ENCODE data around the gene SRD5A2.

DNA sequence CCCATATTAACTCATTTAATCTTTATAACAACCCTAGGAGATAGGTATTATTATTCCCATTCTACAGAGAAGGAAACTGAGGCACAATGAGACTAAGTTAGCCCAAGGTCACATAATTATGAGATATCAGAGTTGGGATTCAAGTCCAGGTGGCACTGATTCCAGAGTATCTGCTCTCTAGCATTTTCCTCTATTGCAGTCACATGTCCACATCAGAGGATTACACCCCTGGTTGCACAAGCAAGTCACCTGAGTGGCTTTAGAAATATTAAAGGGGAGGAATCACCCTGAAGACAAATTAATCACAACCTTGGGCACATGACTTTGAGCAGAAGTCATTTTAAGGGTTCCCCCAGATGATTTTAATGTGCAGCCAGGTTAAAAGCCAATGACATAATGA, 23.8 kb downstream of the SRD5A2 start:
- TF ChIP-seq, protein P1, sequence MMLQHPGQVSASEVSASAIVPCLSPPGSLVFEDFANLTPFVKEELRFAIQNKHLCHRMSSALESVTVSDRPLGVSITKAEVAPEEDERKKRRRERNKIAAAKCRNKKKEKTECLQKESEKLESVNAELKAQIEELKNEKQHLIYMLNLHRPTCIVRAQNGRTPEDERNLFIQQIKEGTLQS (IDR thresholded peaks at IDR 0.05): peak; percentile 16
- TF ChIP-seq, protein P2, sequence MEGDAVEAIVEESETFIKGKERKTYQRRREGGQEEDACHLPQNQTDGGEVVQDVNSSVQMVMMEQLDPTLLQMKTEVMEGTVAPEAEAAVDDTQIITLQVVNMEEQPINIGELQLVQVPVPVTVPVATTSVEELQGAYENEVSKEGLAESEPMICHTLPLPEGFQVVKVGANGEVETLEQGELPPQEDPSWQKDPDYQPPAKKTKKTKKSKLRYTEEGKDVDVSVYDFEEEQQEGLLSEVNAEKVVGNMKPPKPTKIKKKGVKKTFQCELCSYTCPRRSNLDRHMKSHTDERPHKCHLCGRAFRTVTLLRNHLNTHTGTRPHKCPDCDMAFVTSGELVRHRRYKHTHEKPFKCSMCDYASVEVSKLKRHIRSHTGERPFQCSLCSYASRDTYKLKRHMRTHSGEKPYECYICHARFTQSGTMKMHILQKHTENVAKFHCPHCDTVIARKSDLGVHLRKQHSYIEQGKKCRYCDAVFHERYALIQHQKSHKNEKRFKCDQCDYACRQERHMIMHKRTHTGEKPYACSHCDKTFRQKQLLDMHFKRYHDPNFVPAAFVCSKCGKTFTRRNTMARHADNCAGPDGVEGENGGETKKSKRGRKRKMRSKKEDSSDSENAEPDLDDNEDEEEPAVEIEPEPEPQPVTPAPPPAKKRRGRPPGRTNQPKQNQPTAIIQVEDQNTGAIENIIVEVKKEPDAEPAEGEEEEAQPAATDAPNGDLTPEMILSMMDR (IDR thresholded peaks at IDR 0.05; ENCODE audit: low read depth, low read length, missing input control): no peak
- TF ChIP-seq EGR1 (IDR thresholded peaks at IDR 0.05; ENCODE audit: low read depth in 2 of 2) (no peak), SP1 (IDR thresholded peaks at IDR 0.05) (no peak), HNF4A (conservative IDR thresholded peaks at IDR 0.05) (peak; percentile 69 to 76), FOXA1 (IDR thresholded peaks at IDR 0.05) (no peak)
- TF ChIP-seq, protein P3, sequence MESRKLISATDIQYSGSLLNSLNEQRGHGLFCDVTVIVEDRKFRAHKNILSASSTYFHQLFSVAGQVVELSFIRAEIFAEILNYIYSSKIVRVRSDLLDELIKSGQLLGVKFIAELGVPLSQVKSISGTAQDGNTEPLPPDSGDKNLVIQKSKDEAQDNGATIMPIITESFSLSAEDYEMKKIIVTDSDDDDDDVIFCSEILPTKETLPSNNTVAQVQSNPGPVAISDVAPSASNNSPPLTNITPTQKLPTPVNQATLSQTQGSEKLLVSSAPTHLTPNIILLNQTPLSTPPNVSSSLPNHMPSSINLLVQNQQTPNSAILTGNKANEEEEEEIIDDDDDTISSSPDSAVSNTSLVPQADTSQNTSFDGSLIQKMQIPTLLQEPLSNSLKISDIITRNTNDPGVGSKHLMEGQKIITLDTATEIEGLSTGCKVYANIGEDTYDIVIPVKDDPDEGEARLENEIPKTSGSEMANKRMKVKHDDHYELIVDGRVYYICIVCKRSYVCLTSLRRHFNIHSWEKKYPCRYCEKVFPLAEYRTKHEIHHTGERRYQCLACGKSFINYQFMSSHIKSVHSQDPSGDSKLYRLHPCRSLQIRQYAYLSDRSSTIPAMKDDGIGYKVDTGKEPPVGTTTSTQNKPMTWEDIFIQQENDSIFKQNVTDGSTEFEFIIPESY (IDR thresholded peaks at IDR 0.05): no peak
- TF ChIP-seq, protein P4, sequence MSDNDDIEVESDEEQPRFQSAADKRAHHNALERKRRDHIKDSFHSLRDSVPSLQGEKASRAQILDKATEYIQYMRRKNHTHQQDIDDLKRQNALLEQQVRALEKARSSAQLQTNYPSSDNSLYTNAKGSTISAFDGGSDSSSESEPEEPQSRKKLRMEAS (IDR thresholded peaks at IDR 0.05): peak; percentile 57
